Muscle of arm (tissue), 12 donors: ENCODE results near the gene BIN1. TPM values are rescaled to one million over a fixed set of nuclear protein-coding genes. Genes with fewer than 3 reads are reported as not detected.

Experiments
- DNase-seq: peaks from one replicate; pipeline ENCODE4 v3.0.0-alpha.2; 2013
- polyA plus RNA-seq, 12 donors: library from polyadenylated mRNA; unstranded; fragments of 120-200 nt; gene quantifications; one replicate each; pipeline ENCODE4 v1.2.1, GENCODE V29; 2013; ENCODE audit not compliant: insufficient read length in 12 of 12

BIN1 gene
- polyA plus RNA-seq, 12 donors = 376 to 1,688 (median 716) TPM

- no peak for DNase-seq
Observed at GRCh38 chr2:127105656-127106456, 1.1 kb downstream of the BIN1 start.

GRCh38 chr2:127104881-127105655 lies 1.9 kb downstream of the BIN1 start:
- DNase-seq = no peak

- no peak for DNase-seq
Observed at GRCh38 chr2:127104166-127104660, 2.7 kb downstream of the BIN1 start.

GRCh38 chr2:127103243-127104165 lies 3.5 kb downstream of the BIN1 start:
- no peak for DNase-seq

- DNase-seq = no peak
Observed at GRCh38 chr2:127102521-127103242, 4.3 kb downstream of the BIN1 start.

GRCh38 chr2:127101756-127102477 lies 5.0 kb downstream of the BIN1 start:
- DNase-seq = no peak

- no peak for DNase-seq
Observed at GRCh38 chr2:127101048-127101611, 5.8 kb downstream of the BIN1 start.

- no peak for DNase-seq
Observed at GRCh38 chr2:127100251-127101047, 6.5 kb downstream of the BIN1 start.

- no peak for DNase-seq
Observed at GRCh38 chr2:127098711-127099110, 8.2 kb downstream of the BIN1 start.

- DNase-seq = no peak
Observed at GRCh38 chr2:127097841-127098651, 8.9 kb downstream of the BIN1 start.

GRCh38 chr2:127097471-127097765 lies 9.5 kb downstream of the BIN1 start:
- DNase-seq = no peak

GRCh38 chr2:127096718-127097470 lies 10.1 kb downstream of the BIN1 start:
- no peak for DNase-seq

- DNase-seq = no peak
Observed at GRCh38 chr2:127096280-127096679, 10.7 kb downstream of the BIN1 start.

GRCh38 chr2:127095784-127096183 lies 11.2 kb downstream of the BIN1 start:
- no peak for DNase-seq

- no peak for DNase-seq
Observed at GRCh38 chr2:127095367-127095641, 11.7 kb downstream of the BIN1 start.

- peak; percentile 83 for DNase-seq
Observed at GRCh38 chr2:127094509-127095366, 12.2 kb downstream of the BIN1 start.

GRCh38 chr2:127093648-127094210 lies 13.2 kb downstream of the BIN1 start:
- no peak for DNase-seq
